ENCODE results near the gene TCEA2.

The TCEA2 gene

DNA sequence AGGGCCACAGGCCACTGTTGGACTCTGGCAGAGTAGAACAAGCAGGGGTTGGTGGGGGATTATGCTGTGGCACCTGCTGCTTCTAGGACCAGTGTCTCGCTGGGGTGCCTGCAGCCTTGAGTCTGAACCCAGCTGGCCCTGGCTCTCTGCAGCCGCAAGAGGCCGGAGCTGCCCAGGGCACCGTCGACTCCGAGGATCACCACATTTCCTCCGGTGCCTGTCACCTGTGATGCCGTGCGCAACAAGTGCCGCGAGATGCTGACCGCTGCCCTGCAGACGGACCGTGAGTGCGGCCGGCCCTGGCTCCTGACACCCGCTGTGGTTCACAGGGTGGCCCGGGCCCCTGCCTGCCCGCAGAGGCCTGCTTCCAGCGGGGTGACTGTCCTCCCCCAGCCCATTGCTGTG is 6.2 kb downstream of the TCEA2 start:
- DNase-seq (ENCODE audit: extremely low read depth, low read depth): no peak
- TF ChIP-seq, protein P1, sequence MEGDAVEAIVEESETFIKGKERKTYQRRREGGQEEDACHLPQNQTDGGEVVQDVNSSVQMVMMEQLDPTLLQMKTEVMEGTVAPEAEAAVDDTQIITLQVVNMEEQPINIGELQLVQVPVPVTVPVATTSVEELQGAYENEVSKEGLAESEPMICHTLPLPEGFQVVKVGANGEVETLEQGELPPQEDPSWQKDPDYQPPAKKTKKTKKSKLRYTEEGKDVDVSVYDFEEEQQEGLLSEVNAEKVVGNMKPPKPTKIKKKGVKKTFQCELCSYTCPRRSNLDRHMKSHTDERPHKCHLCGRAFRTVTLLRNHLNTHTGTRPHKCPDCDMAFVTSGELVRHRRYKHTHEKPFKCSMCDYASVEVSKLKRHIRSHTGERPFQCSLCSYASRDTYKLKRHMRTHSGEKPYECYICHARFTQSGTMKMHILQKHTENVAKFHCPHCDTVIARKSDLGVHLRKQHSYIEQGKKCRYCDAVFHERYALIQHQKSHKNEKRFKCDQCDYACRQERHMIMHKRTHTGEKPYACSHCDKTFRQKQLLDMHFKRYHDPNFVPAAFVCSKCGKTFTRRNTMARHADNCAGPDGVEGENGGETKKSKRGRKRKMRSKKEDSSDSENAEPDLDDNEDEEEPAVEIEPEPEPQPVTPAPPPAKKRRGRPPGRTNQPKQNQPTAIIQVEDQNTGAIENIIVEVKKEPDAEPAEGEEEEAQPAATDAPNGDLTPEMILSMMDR (IDR thresholded peaks at IDR 0.05; ENCODE audit: low read depth, low read length): no peak

DNA sequence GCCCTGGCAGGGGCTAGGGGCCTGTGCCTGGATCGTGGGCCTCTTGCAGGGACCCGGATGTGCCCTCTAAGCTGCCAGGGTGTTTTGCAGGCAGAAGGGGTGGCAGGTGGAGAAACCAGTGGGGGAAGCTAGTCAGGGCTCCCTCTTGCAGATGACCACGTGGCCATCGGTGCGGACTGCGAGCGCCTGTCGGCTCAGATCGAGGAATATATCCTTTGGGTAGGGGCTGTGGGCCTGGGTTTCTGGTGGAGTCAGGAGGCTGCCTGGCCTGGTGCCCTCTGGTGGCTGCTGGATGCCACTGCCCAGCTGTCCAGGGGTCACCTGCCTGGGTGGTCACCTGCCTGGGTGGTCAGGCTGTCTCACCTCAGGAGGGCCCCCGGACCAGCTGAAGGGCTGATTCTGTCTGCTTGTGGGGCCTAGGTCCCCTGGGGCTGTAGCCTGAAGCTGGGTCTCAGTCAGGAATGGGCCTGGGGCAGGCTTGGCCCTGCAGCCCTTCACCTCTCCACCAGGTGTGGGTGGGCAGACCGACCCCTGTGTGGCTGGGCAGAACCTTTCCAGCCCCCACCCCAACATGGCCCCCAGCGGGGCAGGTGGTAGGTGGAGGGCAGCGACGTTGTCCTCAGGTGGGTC is 6.7 kb downstream of the TCEA2 start:
- TF ChIP-seq, protein P1 (IDR thresholded peaks at IDR 0.05; ENCODE audit: low read depth, low read length): peak; percentile 65
- no peak for DNase-seq (ENCODE audit: extremely low read depth, low read depth)

DNA sequence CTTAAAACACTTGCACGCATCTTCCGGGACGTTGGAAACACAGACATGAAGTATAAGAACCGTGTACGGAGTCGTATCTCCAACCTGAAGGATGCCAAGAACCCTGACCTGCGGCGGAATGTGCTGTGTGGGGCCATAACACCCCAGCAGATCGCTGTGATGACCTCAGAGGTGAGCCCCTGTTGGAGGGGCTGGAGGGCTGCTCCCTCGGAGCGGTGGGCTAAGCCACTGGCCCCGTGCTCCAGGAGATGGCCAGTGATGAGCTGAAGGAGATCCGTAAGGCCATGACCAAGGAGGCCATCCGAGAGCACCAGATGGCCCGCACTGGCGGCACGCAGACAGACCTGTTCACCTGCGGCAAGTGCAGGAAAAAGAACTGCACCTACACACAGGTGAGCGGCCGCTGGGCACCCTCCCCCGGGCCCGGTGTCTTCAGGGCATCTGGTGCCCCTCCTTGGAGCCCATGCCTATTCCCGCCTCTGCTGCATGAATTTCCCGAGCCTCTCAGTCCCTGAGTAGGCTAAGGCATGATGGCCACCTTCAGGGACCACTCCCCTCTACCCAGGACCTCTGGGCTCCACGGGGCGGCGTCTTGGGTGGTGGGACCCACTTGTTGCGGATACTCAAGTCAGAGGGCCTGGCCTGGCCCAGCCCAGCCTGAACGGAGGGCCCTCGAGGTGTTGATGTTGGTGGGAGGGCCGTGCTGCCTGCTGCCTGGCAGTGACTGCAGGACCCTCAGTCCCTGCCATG is 7.4 kb downstream of the TCEA2 start:
- DNase-seq (ENCODE audit: extremely low read depth, low read depth): no peak
- TF ChIP-seq, protein P1 (IDR thresholded peaks at IDR 0.05; ENCODE audit: low read depth, low read length): no peak

DNA sequence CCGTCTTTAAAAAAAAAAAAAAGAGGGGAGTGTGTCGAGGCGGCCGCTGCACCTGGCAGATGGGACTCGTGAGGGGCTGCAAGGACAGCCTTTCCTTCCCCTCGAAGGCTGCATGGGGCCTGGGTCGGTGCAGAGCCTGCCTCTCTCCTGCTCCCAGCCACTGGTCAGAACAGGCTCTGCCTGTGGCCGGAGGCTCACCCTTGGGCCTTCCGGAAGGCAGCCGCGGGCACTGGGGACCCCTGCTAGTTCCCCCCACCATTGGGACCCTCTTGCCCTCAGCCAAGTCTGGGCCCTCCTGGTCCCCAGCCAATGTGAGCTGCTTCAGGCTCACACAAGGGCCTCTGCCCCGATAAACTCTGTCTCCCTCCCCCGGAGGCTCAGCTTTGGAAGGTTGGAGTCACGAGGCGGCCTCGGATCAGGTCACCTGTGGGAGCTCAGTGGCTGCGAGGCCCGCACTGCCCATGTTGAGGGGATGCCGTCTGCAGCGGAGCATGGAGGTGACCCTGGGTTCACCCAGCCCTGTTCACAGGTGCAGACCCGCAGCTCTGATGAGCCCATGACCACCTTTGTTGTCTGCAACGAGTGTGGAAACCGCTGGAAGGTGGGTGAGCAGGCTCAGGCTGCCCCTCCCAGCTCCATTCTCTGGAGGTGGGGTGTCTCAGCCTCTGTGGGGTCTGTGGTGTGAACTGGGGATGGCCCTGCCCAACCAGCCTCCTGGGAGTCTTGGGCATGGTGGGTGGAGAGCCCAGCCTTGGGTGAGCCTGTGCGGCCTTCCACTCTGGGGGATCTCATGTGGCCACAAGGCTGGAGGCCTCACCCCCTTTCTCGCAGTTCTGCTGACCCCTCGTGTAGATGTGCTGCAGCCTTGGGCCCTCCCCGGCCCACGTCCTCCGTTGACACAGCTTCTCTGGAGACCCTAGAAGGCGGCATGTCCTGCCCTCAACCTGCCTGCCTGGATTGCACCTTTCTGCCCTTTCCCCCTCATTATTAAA is 8.6 kb downstream of the TCEA2 start:
- TF ChIP-seq, protein P1 (IDR thresholded peaks at IDR 0.05; ENCODE audit: low read depth, low read length): no peak
- no peak for DNase-seq (ENCODE audit: extremely low read depth, low read depth)

DNA sequence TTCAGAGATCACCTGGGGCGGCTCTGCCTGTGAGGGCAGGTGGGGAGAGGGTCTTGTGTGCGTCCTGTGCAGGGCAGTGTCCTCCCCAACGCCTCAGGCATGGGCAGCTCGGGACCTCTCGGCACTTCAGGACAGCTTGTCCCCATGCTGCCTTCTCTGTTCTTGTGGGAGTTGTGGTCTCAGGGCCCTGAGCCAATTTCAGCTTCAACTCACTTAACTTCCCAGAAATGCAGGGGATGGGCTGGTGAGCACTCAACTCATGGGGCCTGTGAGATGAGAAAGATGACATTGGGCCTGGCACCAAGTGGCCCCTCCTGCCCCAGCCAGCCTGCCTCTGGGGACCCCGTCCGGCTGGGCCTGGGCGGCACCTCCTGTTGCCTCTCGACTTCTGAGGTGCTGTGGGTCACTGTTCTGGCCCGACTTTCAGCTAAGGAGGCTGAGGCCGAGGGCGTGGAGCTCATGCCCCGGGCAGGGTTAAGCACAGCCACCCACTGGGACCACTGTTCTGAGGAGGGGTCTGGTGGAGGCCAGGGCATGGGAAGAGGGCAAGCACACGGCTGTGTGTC is 9.6 kb downstream of the TCEA2 start:
- no peak for DNase-seq (ENCODE audit: extremely low read depth, low read depth)
- TF ChIP-seq, protein P1 (IDR thresholded peaks at IDR 0.05; ENCODE audit: low read depth, low read length): no peak

DNA sequence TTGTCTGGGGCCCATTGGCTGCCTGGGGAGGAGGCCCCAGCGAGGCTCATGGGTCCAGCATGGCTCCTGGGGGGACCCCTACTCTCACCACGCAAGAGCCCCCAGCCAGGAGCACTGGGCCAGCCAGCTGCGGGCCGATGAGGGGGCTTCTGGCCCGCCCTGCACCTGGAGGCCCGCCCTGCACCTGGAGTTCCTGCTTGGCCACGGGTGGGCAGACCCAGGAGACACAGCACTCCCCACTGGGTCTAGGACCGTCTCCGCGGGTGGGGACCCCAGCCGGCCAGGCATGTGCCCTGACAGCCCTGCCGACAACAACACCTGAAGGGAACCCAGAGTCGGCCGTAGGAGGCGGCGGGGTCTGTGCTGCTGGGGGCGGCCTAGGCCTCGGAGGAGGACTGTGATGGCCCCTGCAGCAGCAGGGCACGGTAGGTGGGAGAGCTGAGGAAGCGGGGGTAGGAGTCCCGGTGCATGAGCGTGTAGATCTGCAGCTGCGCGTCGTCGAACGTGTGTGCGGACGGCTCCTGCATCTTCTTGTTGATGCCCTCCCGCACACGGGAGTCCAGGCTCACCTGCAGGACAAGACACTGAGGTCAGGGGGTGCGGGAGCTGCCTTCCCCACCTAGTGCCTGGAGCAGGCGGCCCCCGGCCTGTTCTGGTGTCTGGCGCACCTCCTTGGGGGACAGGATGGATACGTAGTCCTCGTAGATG is 10.6 kb downstream of the TCEA2 start:
- TF ChIP-seq, protein P1 (IDR thresholded peaks at IDR 0.05; ENCODE audit: low read depth, low read length): no peak
- DNase-seq (ENCODE audit: extremely low read depth, low read depth): no peak
